ENCODE results near the gene OVCH1.

DNA sequence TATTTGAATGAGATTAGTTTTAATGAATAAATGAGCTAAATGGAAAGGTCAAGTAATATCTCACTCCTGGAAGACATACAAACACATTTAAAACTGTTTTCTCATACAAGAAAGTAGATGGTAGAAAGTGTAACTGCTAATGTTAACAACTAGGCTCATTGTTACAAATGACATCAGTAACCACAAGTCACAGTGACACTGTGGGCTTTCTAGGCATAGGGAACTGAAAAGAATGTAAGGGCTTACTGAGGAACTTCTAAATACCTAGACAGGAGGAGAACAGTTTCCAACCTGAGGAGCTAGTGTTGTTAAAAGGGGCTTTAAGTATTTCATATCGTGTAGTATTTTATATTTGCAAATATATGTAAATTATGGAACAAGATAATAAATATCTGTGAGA, 99.0 kb downstream of the OVCH1 start:
- no peak for TF ChIP-seq POLR2A (IDR thresholded peaks at IDR 0.05; ENCODE audit: extremely low read depth, insufficient read length)
- TF ChIP-seq, protein P1, sequence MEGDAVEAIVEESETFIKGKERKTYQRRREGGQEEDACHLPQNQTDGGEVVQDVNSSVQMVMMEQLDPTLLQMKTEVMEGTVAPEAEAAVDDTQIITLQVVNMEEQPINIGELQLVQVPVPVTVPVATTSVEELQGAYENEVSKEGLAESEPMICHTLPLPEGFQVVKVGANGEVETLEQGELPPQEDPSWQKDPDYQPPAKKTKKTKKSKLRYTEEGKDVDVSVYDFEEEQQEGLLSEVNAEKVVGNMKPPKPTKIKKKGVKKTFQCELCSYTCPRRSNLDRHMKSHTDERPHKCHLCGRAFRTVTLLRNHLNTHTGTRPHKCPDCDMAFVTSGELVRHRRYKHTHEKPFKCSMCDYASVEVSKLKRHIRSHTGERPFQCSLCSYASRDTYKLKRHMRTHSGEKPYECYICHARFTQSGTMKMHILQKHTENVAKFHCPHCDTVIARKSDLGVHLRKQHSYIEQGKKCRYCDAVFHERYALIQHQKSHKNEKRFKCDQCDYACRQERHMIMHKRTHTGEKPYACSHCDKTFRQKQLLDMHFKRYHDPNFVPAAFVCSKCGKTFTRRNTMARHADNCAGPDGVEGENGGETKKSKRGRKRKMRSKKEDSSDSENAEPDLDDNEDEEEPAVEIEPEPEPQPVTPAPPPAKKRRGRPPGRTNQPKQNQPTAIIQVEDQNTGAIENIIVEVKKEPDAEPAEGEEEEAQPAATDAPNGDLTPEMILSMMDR (IDR thresholded peaks at IDR 0.05; ENCODE audit: low read depth, low read length), result no peak
- TF ChIP-seq, protein P2, sequence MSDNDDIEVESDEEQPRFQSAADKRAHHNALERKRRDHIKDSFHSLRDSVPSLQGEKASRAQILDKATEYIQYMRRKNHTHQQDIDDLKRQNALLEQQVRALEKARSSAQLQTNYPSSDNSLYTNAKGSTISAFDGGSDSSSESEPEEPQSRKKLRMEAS (IDR thresholded peaks at IDR 0.05; ENCODE audit: low read depth, low read length), result no peak

Data from NB4 (cell line).